Ovary (tissue), 3 donors: ENCODE data around the gene AHCY.

Source experiments
- CTCF ChIP-seq, 3 donors: fragments of 450-650 bp in 2 of 3; fragments of 200-600 bp in 1 of 3; IDR thresholded peaks; one replicate each; pipeline versions ENCODE4 v1.5.1 to v1.8.0; 2016 to 2022; ENCODE audit warnings: antibody characterized with exemption in 3 of 3, mild to moderate bottlenecking in 1 of 3
- EP300 ChIP-seq: sonication (generic); formaldehyde crosslinking; IDR thresholded peaks from one replicate; pipeline ENCODE4 v1.6.1; 2017; ENCODE audit warnings: antibody characterized with exemption
- POLR2A ChIP-seq: fragments of 450-650 bp; IDR thresholded peaks from one replicate; pipeline ENCODE4 v1.6.1; 2017; ENCODE audit warnings: antibody characterized with exemption, mild to moderate bottlenecking, moderate library complexity
- donor health status: DM: no; HTN: no; CAD: no.

- TF ChIP-seq CTCF (IDR thresholded peaks at IDR 0.05) (no peak), POLR2A (no peak), EP300 (no peak)
Measured at GRCh38 chr20:34295284-34295683, 7.9 kb downstream of the AHCY start.
